Prostate gland (tissue), 2 donors: ENCODE measurements around the gene NDUFAF5. TPM values are rescaled to one million over a fixed set of nuclear protein-coding genes. Genes with fewer than 3 reads are reported as not detected.

Experiments
- DNase-seq: peaks from one replicate; pipeline ENCODE4 v3.0.0-alpha.2; 2019; ENCODE audit warnings: low spot score
- H3K27ac ChIP-seq, 2 donors: fragments of 200-600 bp; sonication (generic); 2 replicates each; pipeline ENCODE4 v1.5.1; 2017 to 2019
- H3K27me3 ChIP-seq: fragments of 200-600 bp; sonication (generic); replicated peaks from 2 replicates; pipeline ENCODE4 v1.5.1; 2019; ENCODE audit not compliant: insufficient read depth
- H3K36me3 ChIP-seq, 2 donors: fragments of 200-600 bp; sonication (generic); 1 replicate in 1 of 2; 2 replicates in 1 of 2; pipeline versions ENCODE4 v1.5.1 to v1.8.1; 2017 to 2019
- H3K4me1 ChIP-seq: fragments of 200-600 bp; sonication (generic); replicated peaks from 2 replicates; pipeline ENCODE4 v1.5.1; 2019
- H3K4me3 ChIP-seq, 2 donors: fragments of 200-600 bp; sonication (generic); 2 replicates each; pipeline ENCODE4 v1.5.1; 2017 to 2019
- H3K9me3 ChIP-seq: fragments of 200-600 bp; sonication (generic); 2 replicates; pipeline ENCODE4 v1.5.1; 2017
- CTCF ChIP-seq, 4 experiments: fragments of 200-600 bp in 2 of 4; fragments of 450-650 bp in 2 of 4; sonication (generic) in 2 of 4; IDR thresholded peaks; 1 replicate in 3 of 4; 2 replicates in 1 of 4; pipeline ENCODE4 v1.5.1; 2016 to 2019; ENCODE audit warnings: antibody characterized with exemption in 4 of 4, mild to moderate bottlenecking in 2 of 4, moderate library complexity in 2 of 4
- POLR2A ChIP-seq: fragments of 450-650 bp; IDR thresholded peaks from one replicate; pipeline ENCODE4 v1.6.1; 2016; ENCODE audit warnings: antibody characterized with exemption, mild to moderate bottlenecking
- POLR2AphosphoS5 ChIP-seq: sonication (generic); formaldehyde crosslinking; IDR thresholded peaks from one replicate; pipeline ENCODE4 v1.6.1; 2017; ENCODE audit warnings: antibody characterized with exemption
- WGBS: methylation state at CpG from one replicate; pipeline ENCODE4 v1.1.5; 2018; 5-methylcytosine and 5-hydroxymethylcytosine counted together
- intact Hi-C: fragments of 100-400 bp; cut with DNase I; formaldehyde crosslinking; loops from one replicate; pipeline ENCODE4 v1.14.2; 2022
- total RNA-seq, 2 donors: library from RNA; depleted of rRNA; stranded (reverse); fragments of >200 nt; gene quantifications; one replicate each; pipeline ENCODE4 v1.1.0, GENCODE V29; 2016

The NDUFAF5 gene
- total RNA-seq, 2 donors from 2014 or later: 15.3 to 17.5 TPM

GRCh38 chr20:13765299-13765698 is 19.5 kb upstream of the NDUFAF5 start:
- intact Hi-C loops: no loop called here
- no peaks in the 10 kb centered on the region for H3K36me3 ChIP-seq

GRCh38 chr20:13765868-13766416 is 18.9 kb upstream of the NDUFAF5 start:
- TF ChIP-seq CTCF (IDR thresholded peaks at IDR 0.05) (no peak), POLR2AphosphoS5 (no peak), POLR2A (no peak)
- Histone ChIP-seq H3K9me3 (no peaks in the 10 kb centered on the region), H3K4me3 (no peak overlapping the region), H3K27me3 (no peaks in the 10 kb centered on the region), H3K27ac (no peak overlapping the region), H3K36me3 (no peaks in the 10 kb centered on the region), H3K4me1 (no peaks in the 10 kb centered on the region)
- WGBS: 100% methylated on average over 1 of the region's 1 CpG
- intact Hi-C loops: no loop called here
- no peak for DNase-seq

More at GRCh38 chr20:13765299-13765698, 19.5 kb upstream of the NDUFAF5 start:
- H3K4me1 ChIP-seq: no peaks in the 10 kb centered on the region
- TF ChIP-seq POLR2A (no peak), CTCF (IDR thresholded peaks at IDR 0.05) (no peak), POLR2AphosphoS5 (no peak)
- H3K4me3 ChIP-seq: no peak overlapping the region
- no peaks in the 10 kb centered on the region for H3K27me3 ChIP-seq
- no peak overlapping the region for H3K27ac ChIP-seq
- no peaks in the 10 kb centered on the region for H3K9me3 ChIP-seq
- no peak for DNase-seq

- WGBS: 88% methylated on average over 5 of the region's 5 CpGs
- no peak overlapping the region for H3K27ac ChIP-seq
- TF ChIP-seq POLR2AphosphoS5: no peak
- TF ChIP-seq POLR2A: no peak
- no peak for TF ChIP-seq CTCF (IDR thresholded peaks at IDR 0.05)
- DNase-seq: no peak
- H3K27me3 ChIP-seq: no peaks in the 10 kb centered on the region
- intact Hi-C loops: loop anchor here (5.0 to 10.0 kb wide), 3 partner anchors 215 to 648 kb away; no protein-coding TSS in a partner anchor
- no peak overlapping the region for H3K4me3 ChIP-seq
- no peaks in the 10 kb centered on the region for H3K4me1 ChIP-seq
- H3K9me3 ChIP-seq: no peaks in the 10 kb centered on the region
- no peaks in the 10 kb centered on the region for H3K36me3 ChIP-seq
Observed at GRCh38 chr20:13770141-13770540, 14.7 kb upstream of the NDUFAF5 start.

GRCh38 chr20:13771853-13772453 is 12.9 kb upstream of the NDUFAF5 start:
- no peaks in the 10 kb centered on the region for H3K36me3 ChIP-seq

More at GRCh38 chr20:13771853-13772453, 12.9 kb upstream of the NDUFAF5 start:
- intact Hi-C loops: loop anchor here (5.0 to 10.0 kb wide), 3 partner anchors 217 to 650 kb away; no protein-coding TSS in a partner anchor
- Histone ChIP-seq H3K27me3 (no peaks in the 10 kb centered on the region), H3K4me3 (no peak overlapping the region), H3K27ac (no peak overlapping the region), H3K9me3 (no peaks in the 10 kb centered on the region), H3K4me1 (no peaks in the 10 kb centered on the region)
- no peak for DNase-seq
- WGBS: 50% methylated on average over 4 of the region's 4 CpGs
- no peak for TF ChIP-seq POLR2A
- TF ChIP-seq CTCF (IDR thresholded peaks at IDR 0.05): peak in 3 of 4 experiments; percentile 27 to 55 (median 36)
